Esophagus squamous epithelium (tissue), 5 donors: ENCODE data around the gene NR6A1. TPM values are rescaled to one million over a fixed set of nuclear protein-coding genes. Genes with fewer than 3 reads are reported as not detected.

ENCODE experiments used
- DNase-seq: peaks from one replicate; lab custom pipeline; 2025; lab: John Stamatoyannopoulos, UW
- H3K27ac ChIP-seq, 4 donors: fragments of 200-600 bp; sonication (generic); one replicate each; pipeline ENCODE4 v1.5.1; 2016 to 2019; ENCODE audit warnings: mild to moderate bottlenecking in 1 of 4
- H3K27me3 ChIP-seq, 4 donors: fragments of 200-600 bp; sonication (generic); 1 replicate in 3 of 4; 2 replicates in 1 of 4; pipeline versions ENCODE4 v1.5.1 to v1.6.0; 2017 to 2021; ENCODE audit warnings: antibody characterized with exemption in 1 of 4
- H3K36me3 ChIP-seq, 3 donors: fragments of 200-600 bp; sonication (generic); one replicate each; pipeline ENCODE4 v1.5.1; 2016 to 2019
- H3K4me1 ChIP-seq, 3 donors: fragments of 200-600 bp; sonication (generic); one replicate each; pipeline ENCODE4 v1.5.1; 2017 to 2019
- H3K4me3 ChIP-seq, 4 donors: fragments of 200-600 bp; sonication (generic); 1 replicate in 3 of 4; 2 replicates in 1 of 4; pipeline ENCODE4 v1.5.1; 2016 to 2019; ENCODE audit warnings: mild to moderate bottlenecking in 2 of 4, moderate library complexity in 1 of 4
- H3K9me3 ChIP-seq, 3 donors: fragments of 200-600 bp; sonication (generic); one replicate each; pipeline ENCODE4 v1.5.1; 2016 to 2019
- CTCF ChIP-seq, 6 experiments: fragments of 450-650 bp in 4 of 6; fragments of 200-600 bp in 2 of 6; sonication (generic) in 2 of 6; IDR thresholded peaks; one replicate each; pipeline ENCODE4 v1.5.1; 2016 to 2019; ENCODE audit warnings: antibody characterized with exemption in 6 of 6, mild to moderate bottlenecking in 4 of 6, moderate library complexity in 4 of 6
- POLR2A ChIP-seq, 4 donors: fragments of 450-650 bp; IDR thresholded peaks; one replicate each; pipeline ENCODE4 v1.6.1; 2017; ENCODE audit warnings: antibody characterized with exemption in 4 of 4, mild to moderate bottlenecking in 4 of 4, moderate library complexity in 3 of 4
- WGBS, 2 donors: methylation state at CpG; one replicate each; pipeline ENCODE4 v1.1.5; 2018; 5-methylcytosine and 5-hydroxymethylcytosine counted together
- intact Hi-C: fragments of 100-400 bp; cut with DNase I; formaldehyde crosslinking; loops from one replicate; pipeline ENCODE4 v1.15.0; 2022
- total RNA-seq, 4 donors: library from RNA; depleted of rRNA; stranded (reverse); fragments of >200 nt; gene quantifications; one replicate each; pipeline ENCODE4 v1.1.0, GENCODE V29; 2016
- donor health status: DM: yes; HTN: yes; CAD: no.

NR6A1 gene
- total RNA-seq, 4 donors from 2014 or later: 1.9 to 4.0 (median 2.7) TPM

GRCh38 chr9:124707666-124708065, 63.4 kb downstream of the NR6A1 start:
- Histone ChIP-seq H3K36me3 (no peaks in the 10 kb centered on the region), H3K27ac (no peak overlapping the region), H3K27me3 (no peaks in the 10 kb centered on the region), H3K9me3 (no peaks in the 10 kb centered on the region), H3K4me1 (peaks cover 0 to 30% (median 0%) of the 10 kb centered on the region in 3 donors), H3K4me3 (no peak overlapping the region)
- DNase-seq: no peak
- no peak for TF ChIP-seq POLR2A (IDR thresholded peaks at IDR 0.05)
- no peak for TF ChIP-seq CTCF (IDR thresholded peaks at IDR 0.05)
- WGBS, 2 donors: 71 to 82% methylated on average over 2 to 3 of the region's 3 CpGs
- intact Hi-C loops: loop anchor here (2.0 kb wide), 1 partner anchor 89 kb away; no protein-coding TSS in a partner anchor

GRCh38 chr9:124706685-124707084, 64.4 kb downstream of the NR6A1 start:
- H3K27ac ChIP-seq: no peak overlapping the region
- no peaks in the 10 kb centered on the region for H3K27me3 ChIP-seq
- 85 to 90% methylated on average over 7 of the region's 7 CpGs for WGBS, 2 donors
- H3K4me3 ChIP-seq: no peak overlapping the region
- no peaks in the 10 kb centered on the region for H3K9me3 ChIP-seq
- DNase-seq: no peak
- TF ChIP-seq CTCF (IDR thresholded peaks at IDR 0.05): no peak
- TF ChIP-seq POLR2A (IDR thresholded peaks at IDR 0.05): no peak
- intact Hi-C loops: no loop called here
- peaks cover 0 to 24% (median 0%) of the 10 kb centered on the region in 3 donors for H3K4me1 ChIP-seq
- H3K36me3 ChIP-seq: no peaks in the 10 kb centered on the region

GRCh38 chr9:124699575-124699974, 71.5 kb downstream of the NR6A1 start:
- TF ChIP-seq CTCF (IDR thresholded peaks at IDR 0.05): no peak
- no peak for TF ChIP-seq POLR2A (IDR thresholded peaks at IDR 0.05)
- no peak overlapping the region for H3K4me3 ChIP-seq
- no peaks in the 10 kb centered on the region for H3K4me1 ChIP-seq
- WGBS, 2 donors: 77 to 89% methylated on average over 5 of the region's 5 CpGs
- DNase-seq: no peak
- H3K36me3 ChIP-seq: no peaks in the 10 kb centered on the region
- intact Hi-C loops: no loop called here
- H3K27ac ChIP-seq: no peak overlapping the region
- no peaks in the 10 kb centered on the region for H3K9me3 ChIP-seq
- no peaks in the 10 kb centered on the region for H3K27me3 ChIP-seq

- TF ChIP-seq POLR2A (IDR thresholded peaks at IDR 0.05) (no peak), CTCF (IDR thresholded peaks at IDR 0.05) (no peak)
- DNase-seq: no peak
- 40 to 55% methylated on average over 6 of the region's 6 CpGs for WGBS, 2 donors
- Histone ChIP-seq H3K4me3 (no peak overlapping the region), H3K9me3 (no peaks in the 10 kb centered on the region), H3K36me3 (no peaks in the 10 kb centered on the region), H3K27me3 (no peaks in the 10 kb centered on the region), H3K4me1 (no peaks in the 10 kb centered on the region), H3K27ac (no peak overlapping the region)
- intact Hi-C loops: no loop called here
Observed at GRCh38 chr9:124698265-124698664, 72.8 kb downstream of the NR6A1 start.

GRCh38 chr9:124697326-124698200, 73.5 kb downstream of the NR6A1 start:
- DNase-seq: no peak
- Histone ChIP-seq H3K27me3 (no peaks in the 10 kb centered on the region), H3K27ac (no peak overlapping the region), H3K4me3 (no peak overlapping the region), H3K36me3 (no peaks in the 10 kb centered on the region), H3K9me3 (no peaks in the 10 kb centered on the region), H3K4me1 (no peaks in the 10 kb centered on the region)
- intact Hi-C loops: no loop called here
- no peak for TF ChIP-seq CTCF (IDR thresholded peaks at IDR 0.05)
- no peak for TF ChIP-seq POLR2A (IDR thresholded peaks at IDR 0.05)
- 59 to 76% methylated on average over 5 of the region's 5 CpGs for WGBS, 2 donors
